HG03432 (cell line): ENCODE results near the gene FBN2.

Experiments
- ATAC-seq: cut with Tn5 transposase; IDR thresholded peaks from one replicate; pipeline ENCODE4 v1.9.1; 2021; ENCODE audit warnings: mild to moderate bottlenecking, moderate library complexity; ENCODE audit not compliant: unreplicated experiment

The FBN2 gene

GRCh38 chr5:128258372-128258771 is 279.7 kb downstream of the FBN2 start:
- no peak for ATAC-seq

DNA sequence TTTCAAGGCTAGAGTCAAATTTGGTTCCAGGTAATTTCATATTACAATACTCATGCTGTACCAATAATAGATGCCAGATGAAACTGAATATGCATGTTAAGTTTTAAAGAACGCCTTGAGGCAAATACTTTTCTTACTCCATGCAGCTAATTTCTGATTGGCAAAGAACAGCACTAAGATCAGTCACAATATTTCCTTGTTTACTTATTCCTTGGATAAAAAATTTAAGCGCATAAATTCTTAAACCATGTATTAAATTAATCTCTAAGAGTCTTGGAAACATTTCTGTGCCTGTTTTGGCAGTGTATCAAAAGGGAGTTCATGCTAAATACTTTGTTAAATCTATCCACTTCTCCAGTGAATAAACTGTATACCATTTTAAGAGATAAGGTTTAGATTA is 281.0 kb downstream of the FBN2 start:
- no peak for ATAC-seq

GRCh38 chr5:128254789-128255188 is 283.3 kb downstream of the FBN2 start:
- ATAC-seq: no peak

DNA sequence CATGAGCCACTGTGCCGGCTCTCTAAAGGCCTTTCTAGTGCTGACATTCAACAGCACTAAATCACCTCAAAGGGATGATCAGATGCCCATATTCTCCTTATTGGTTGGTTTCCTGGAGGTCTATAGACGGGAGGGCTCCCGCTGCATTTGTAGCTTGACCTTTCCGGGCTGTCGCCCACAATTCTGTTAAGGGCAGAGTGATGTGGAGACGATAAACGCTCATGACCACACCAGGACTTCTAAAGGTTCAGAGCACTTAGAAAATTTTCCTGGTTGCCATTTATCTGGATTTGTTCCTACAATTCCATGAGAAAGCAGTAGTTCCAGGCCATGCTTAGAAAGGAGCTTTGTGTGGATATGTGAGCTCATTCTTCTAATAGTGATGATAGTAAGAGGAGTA is 284.2 kb downstream of the FBN2 start:
- ATAC-seq: no peak

- ATAC-seq: no peak
Measured at GRCh38 chr5:128253161-128253560, 284.9 kb downstream of the FBN2 start.

- no peak for ATAC-seq
Measured at GRCh38 chr5:128252756-128253155, 285.3 kb downstream of the FBN2 start.

GRCh38 chr5:128252196-128252595 is 285.8 kb downstream of the FBN2 start:
- no peak for ATAC-seq

- ATAC-seq: no peak
Measured at GRCh38 chr5:128245974-128246373, 292.1 kb downstream of the FBN2 start.

- no peak for ATAC-seq
Measured at GRCh38 chr5:128243958-128244582, 294.0 kb downstream of the FBN2 start.

DNA sequence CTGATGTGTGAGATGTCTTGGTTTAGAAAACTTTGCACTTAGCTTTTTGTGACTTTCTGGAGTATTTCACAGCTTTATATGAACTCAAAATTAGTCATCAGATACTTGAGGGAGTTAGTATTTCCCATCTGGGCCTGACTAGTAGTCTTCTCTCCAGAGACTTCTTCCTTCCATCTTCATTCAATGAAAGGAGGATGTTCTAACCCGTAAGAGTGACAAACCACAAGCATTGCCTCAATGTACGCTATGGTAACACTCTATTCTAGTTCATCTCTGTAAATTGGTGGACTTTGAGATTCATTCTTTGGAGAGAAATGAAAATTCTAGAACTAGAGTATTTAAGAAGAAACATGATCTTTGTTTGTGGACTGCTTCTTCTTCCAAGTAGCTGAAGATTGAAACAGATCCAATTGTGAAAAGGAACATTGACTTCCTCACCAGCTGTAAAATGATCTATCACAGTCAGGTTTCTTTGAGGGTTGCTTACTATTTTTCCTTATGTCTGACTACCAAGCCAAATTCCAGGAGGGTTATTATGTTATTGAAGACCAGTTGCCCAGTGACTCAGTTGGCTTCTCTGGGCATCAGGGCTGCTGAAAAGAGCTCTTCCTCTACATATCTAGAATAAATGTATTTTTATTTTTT is 296.9 kb downstream of the FBN2 start:
- no peak for ATAC-seq

- ATAC-seq: no peak
Measured at GRCh38 chr5:128237546-128237945, 300.5 kb downstream of the FBN2 start.

- ATAC-seq: no peak
Measured at GRCh38 chr5:128237000-128237399, 301.0 kb downstream of the FBN2 start.

DNA sequence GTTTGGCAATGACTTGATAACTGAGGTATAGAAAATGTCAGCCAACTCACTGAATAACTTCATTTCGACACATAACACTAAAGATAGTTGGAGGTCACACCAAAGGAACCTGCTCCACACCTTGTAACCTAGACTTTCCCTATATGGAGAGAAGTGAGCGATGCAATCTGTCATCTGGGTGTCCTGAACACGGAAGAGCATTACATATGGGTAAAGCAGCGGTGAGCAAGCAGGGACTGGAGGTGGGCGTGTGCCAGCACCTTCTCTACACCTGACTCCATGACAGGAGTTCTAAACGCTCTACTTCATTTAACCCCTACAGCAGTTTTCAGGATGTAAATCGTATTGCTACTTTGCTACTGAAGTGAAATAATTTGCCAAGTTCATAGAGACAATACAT is 301.7 kb downstream of the FBN2 start:
- no peak for ATAC-seq

GRCh38 chr5:128234928-128235641 is 303.0 kb downstream of the FBN2 start:
- no peak for ATAC-seq

DNA sequence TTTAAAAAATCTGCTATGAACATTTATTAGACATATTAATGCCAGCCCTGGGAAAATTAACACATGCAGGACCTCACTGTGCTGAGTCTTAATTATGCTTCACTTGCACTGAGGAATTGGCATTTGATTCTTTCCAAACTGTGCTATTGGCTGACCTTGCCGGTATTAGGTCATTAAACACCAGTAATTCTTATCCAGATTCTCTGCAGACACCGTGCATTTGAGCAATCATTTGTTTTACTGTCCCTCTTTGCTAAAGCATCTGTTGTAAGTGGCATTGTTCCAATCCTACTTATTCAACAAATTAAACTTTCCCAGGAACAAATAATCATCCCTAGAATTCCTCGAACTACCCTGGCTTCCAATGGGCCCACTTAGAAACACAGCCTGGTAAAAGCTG is 309.5 kb downstream of the FBN2 start:
- no peak for ATAC-seq

- ATAC-seq: no peak
Measured at GRCh38 chr5:128228008-128228407, 310.0 kb downstream of the FBN2 start.

- no peak for ATAC-seq
Measured at GRCh38 chr5:128225245-128226030, 312.6 kb downstream of the FBN2 start.

GRCh38 chr5:128224336-128224735 is 313.7 kb downstream of the FBN2 start:
- no peak for ATAC-seq

- no peak for ATAC-seq
Measured at GRCh38 chr5:128220841-128221240, 317.2 kb downstream of the FBN2 start.

DNA sequence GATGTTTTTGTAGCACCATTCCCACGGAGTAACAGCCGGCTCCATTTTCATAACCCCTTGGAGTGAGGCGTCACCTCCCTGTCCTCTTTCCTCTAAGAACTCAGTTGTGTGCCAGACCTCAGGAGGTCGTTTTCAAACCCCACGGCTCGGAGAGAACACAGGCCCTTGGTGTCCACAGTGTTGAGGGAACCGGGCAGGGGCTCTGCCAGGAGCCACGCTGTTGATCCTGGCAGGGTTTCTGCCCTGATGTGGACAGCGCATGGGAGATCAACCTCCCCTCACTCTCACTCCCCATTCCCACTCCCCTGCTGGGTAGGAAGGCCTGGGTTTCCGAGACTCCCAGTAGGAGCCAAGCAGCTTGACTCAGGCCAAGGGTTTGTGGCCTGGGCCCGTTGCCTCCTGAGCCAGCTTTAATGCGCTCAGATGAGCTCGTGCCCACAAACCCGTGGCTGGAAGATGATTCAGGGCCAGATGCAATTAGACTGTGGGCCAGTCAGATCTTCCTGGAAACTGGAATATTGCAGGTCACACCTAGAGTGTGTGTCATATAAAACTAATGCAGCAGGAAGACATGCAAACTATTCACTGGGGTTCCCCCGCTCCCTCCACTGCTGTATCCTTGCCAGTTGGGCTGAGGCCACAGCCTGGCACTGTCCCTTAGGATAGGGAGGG is 321.0 kb downstream of the FBN2 start:
- ATAC-seq: no peak

GRCh38 chr5:128216285-128216684 is 321.8 kb downstream of the FBN2 start:
- no peak for ATAC-seq
